CD4-positive, alpha-beta T cell treated with Interleukin-12 subunit alpha and Interleukin-12 subunit beta, for 1 hour (primary cell): ENCODE measurements around the gene PTPRO.

Source experiments
- DNase-seq: peaks from one replicate; pipeline ENCODE4 v3.0.0-alpha.2; 2020

Gene PTPRO

GRCh38 chr12:15458008-15458407 is 135.7 kb downstream of the PTPRO start:
- no peak for DNase-seq

DNA sequence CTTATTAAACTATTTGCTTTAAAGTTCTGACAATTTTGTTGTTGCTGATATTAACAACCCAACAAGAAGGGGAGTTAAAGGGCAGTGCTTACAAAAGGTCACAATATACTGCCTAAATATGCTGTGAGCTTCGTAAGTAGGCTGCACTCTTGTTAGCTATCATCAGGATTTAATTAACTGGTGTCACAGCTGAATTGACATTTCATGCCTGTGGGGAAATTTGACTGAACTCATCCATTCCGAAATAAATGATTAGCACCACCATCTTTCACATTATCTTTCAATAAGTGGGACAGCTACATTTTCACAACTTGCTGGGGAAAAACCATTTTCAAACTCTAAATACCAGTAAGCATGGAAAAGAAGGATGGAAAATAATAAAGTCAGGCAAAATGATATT is 146.6 kb downstream of the PTPRO start:
- DNase-seq = no peak

DNA sequence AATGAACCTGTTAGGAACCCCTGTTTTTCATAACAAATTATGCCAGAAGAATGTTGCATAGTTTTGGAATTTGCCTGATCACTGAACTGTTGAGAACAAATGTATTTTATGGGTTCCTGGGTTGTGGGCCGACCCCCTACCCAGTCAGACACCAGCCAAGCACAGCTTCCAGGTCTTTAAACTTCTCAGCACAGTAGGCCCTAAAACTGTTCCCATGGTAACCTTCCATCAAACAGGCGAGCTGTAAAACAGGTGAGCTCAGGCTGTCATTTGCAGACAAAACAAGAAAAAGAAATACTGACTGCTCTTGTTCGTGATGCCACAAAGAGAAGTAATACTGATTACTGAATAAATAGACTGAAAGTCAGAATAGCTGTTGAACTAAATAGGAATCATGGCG is 147.0 kb downstream of the PTPRO start:
- DNase-seq = no peak

DNA sequence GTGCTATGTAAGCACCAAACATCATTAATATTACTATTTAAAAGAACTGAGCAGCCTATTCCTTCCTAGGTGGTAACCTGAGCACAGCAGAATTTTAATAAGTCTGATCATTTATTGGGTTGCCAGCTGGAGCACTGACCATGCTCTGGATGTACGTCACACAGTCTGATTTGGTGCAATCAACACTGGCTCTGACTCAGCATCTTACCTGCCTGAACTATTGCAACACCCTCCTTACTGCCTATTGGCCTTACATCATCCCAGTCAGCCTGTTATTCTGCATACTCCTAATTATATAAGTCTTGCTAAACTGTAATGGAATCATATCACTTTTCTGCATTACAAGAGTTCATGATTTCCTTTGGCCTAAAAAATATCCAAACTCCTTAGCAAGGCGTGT is 149.7 kb downstream of the PTPRO start:
- no peak for DNase-seq

GRCh38 chr12:15474766-15475165 is 152.5 kb downstream of the PTPRO start:
- no peak for DNase-seq

DNA sequence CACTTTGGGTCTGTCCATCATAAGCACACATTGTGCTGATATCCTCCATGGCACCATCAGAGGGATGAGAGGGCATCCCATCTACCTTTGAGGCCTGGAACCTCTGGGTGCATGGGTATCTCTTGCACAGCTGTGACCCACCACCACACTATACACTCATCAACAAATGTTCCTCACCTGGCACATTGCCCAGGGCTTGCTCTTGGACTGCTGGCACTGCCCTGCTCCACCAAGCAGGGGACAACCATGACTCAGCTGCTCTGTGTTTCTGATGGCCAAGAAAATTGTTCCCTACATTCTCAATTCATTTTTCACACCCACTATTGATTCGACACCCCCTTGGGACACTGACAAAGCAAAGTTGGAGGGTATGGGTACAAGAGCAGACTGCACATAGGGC is 155.5 kb downstream of the PTPRO start:
- no peak for DNase-seq

DNA sequence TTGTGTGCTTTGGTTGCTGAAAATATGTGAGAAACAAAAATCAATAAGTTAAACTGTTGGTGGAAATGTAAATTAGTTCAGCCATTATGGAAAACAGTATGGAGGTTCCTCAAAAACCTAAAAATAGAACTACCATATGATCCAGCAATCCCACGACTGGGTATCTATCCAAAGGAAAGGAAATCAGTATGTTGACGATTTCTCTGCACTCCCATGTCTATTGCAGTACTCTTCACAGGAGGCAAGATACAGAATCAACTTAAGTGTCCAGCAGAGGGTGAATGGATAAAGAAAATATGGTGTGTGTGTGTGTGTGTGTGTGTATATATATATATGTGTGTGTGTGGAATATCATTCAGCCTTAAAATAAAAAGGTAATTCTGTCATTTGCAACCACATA is 159.5 kb downstream of the PTPRO start:
- no peak for DNase-seq

DNA sequence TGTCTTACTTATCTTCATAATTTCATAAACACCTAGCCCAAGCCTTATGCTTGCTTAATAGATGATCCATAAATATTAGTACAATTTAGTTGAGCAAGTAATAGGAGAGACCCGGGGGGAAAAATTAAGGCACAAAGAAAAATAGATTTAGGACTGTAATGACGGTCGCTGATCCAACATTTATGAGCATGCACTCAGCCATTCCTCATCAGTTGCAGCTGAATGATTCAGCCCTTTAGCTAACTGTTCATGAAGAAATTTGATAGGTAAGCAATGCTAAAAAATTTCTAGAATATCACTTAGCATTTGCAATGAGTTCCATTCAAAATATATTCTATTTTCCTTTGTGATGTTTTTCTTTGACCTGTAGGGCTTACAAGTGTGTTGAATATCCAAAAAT is 163.2 kb downstream of the PTPRO start:
- DNase-seq = no peak

GRCh38 chr12:15486859-15487258 is 164.6 kb downstream of the PTPRO start:
- no peak for DNase-seq

- no peak for DNase-seq
Measured at GRCh38 chr12:15488481-15488880, 166.2 kb downstream of the PTPRO start.

GRCh38 chr12:15494329-15495046 is 172.2 kb downstream of the PTPRO start:
- no peak for DNase-seq

- DNase-seq = no peak
Measured at GRCh38 chr12:15495746-15496145, 173.4 kb downstream of the PTPRO start.

DNA sequence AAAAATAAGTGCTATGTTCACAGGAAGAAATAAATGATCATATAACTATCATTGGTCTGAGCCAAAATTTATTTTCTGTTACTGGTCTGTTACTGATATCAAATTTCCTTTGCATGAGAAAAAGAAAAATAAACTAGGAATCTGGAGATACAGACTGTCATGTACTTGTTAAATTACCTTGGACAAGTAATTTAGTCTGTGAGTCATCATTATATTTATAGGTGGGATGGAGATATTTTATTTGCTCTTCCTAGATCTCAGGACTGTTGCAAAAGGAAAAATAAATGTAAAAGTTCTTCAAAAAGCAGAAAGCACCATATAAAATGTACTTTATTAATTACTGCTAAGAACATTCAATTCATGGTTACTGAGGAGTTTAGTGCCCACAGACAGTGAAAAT is 174.4 kb downstream of the PTPRO start:
- no peak for DNase-seq

DNA sequence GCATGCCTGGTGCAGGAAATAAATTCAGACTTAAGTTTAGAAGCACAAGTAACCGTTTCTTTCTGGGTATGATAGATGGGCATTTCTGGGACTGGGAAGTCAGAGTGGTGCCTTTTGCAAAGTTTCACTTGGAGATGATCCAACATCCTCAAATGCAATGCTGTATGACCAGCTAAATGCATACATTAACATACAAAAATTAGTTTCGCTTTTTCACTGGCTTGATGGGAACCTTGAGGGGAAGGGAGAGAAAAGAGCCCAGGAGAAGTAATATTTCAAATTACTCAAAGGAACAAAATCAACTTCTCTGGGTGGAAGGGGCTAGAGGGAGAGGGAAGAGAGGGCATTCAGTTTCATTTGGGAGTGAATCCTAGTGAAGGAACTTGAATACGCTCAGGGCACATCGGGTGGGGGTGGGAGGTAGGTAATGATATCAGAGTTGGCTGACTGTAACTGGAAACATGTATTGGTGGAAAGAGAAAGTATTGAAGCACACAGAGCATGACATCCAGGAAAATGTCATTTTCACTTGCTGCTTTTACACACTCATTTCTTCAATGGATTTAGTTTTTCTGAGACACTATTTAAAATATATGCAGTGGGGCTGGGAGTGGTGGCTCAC is 175.5 kb downstream of the PTPRO start:
- no peak for DNase-seq

DNA sequence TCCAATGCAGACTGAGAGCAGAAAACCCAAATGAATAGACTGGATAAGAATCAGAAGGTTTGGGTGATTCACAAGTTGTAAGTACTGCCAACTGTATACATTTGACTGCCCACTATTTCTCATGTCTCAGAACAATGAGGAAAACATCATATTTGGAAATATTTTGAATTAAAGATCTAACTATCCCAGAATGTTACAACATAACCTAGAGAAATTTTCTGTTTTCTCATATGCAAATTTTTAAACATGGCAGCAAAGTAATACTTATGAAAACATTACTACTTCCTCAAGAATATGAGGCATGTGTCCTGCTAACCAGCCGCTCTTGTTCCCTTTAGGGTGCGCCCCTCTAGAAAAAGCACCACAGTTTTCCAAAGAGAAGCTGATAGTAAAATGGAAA is 179.9 kb downstream of the PTPRO start:
- DNase-seq = no peak

DNA sequence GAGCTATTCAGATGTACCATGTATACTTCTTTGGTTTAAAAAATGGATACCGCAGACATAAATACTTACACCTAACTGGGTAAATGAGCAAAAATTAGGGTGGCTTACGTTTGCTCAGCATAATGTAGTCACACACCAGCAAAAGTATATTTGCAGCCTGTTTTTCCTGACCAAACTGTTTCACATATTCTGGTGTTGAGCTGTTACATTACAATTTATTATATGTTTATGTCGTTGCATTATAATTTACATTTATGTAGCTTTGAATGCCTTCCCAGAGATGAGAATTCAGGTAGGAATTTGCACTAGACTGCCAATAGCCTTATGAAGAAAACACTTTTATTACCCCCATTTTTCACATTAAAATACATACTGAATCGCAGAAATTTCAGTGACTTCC is 183.3 kb downstream of the PTPRO start:
- DNase-seq = no peak

GRCh38 chr12:15515010-15515409 is 192.7 kb downstream of the PTPRO start:
- no peak for DNase-seq

GRCh38 chr12:15520083-15520482 is 197.8 kb downstream of the PTPRO start:
- no peak for DNase-seq

- no peak for DNase-seq
Measured at GRCh38 chr12:15520844-15521243, 198.5 kb downstream of the PTPRO start.

GRCh38 chr12:15522574-15523187 is 200.4 kb downstream of the PTPRO start:
- peak; percentile 28 for DNase-seq

DNA sequence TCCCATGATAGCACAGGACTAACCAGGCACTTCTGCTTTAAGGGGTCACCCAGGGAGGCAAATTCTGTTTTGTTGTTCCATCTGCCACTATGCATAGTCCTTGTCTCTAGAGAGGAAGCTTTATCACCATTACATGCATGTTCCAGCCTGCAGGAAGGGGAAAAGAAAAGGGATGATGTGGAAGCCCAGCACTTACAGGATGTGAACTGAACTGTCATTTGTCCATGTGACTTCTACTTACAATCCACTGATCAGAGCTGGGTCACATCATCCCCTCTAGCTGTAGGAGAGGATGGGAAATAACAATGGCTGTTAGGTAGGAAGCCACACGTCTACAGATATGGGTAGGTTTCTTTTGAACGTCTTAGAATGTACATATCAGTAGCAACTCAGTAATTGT is 203.1 kb downstream of the PTPRO start:
- no peak for DNase-seq

DNA sequence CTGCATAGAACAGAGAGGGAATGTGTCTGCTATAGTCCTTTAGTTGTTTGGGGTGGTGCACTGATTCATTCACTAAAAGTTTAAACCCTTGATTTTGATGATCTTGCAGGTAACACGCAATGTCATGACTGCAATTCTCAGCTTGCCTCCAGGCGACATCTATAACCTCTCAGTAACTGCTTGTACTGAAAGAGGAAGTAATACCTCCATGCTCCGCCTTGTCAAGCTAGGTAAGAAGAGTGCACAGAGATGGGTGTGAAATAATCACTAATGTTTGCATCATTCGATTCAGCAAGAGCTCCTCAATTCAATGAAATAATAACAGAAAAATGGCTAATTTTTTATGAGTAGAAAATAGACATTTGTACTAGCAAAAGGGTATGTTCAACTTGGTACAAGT is 203.7 kb downstream of the PTPRO start:
- DNase-seq = no peak

GRCh38 chr12:15527201-15528080 is 205.1 kb downstream of the PTPRO start:
- DNase-seq = no peak

GRCh38 chr12:15528666-15529065 is 206.4 kb downstream of the PTPRO start:
- DNase-seq = no peak
